AG04450 (cell line): ENCODE measurements around the gene AP1M2. TPM values are rescaled to one million over a fixed set of nuclear protein-coding genes. Genes with fewer than 3 reads are reported as not detected.
"Not testable (repeated sequence)": the region's sequence is repeated elsewhere in the genome, so short reads cannot be mapped to it uniquely, and the experiment has no call there.

Experiments
- CTCF ChIA-PET: fragments of 300-600, 350-600 bp; formaldehyde crosslinking; extraction: SDS; loops from one replicate; lab custom pipeline; 2022; ENCODE audit warnings: antibody characterized with exemption, inconsistent platforms; lab: Charles Lee
- POLR2A ChIA-PET: fragments of 350-600 bp; formaldehyde crosslinking; extraction: SDS; loops from one replicate; lab custom pipeline; 2021; ENCODE audit warnings: antibody characterized with exemption, inconsistent platforms; lab: Yijun Ruan, JAX
- DNase-seq: peaks from one replicate; pipeline ENCODE4 v3.0.0-alpha.2; 2011; ENCODE audit warnings: low read depth, low spot score
- H3K27ac ChIP-seq: one replicate; pipeline ENCODE4 v1.5.1; 2012; ENCODE audit warnings: low read depth, low read length, control low read depth
- H3K27me3 ChIP-seq: one replicate; pipeline ENCODE4 v1.6.0; 2012; ENCODE audit warnings: low read length; ENCODE audit not compliant: control insufficient read depth, insufficient read depth
- H3K4me3 ChIP-seq: 2 replicates; pipeline ENCODE4 v1.5.1; 2011; ENCODE audit warnings: mild to moderate bottlenecking, low read depth, low read length, control low read depth
- H3K9me3 ChIP-seq: 2 replicates; pipeline ENCODE4 v1.5.1; 2012; ENCODE audit warnings: low read length; ENCODE audit not compliant: control insufficient read depth, insufficient read depth
- polyA plus RNA-seq: library from polyadenylated mRNA; depleted of rRNA; stranded (reverse); fragments of >200 nt; gene quantifications from 2 replicates; pipeline ENCODE4 v1.2.3, GENCODE V29; 2011
- TF ChIP-seq, protein P1 (sequence below): IDR thresholded peaks from 2 replicates; pipeline ENCODE4 v1.5.1; 2011; ENCODE audit warnings: low read depth, low read length, control low read depth, inconsistent platforms

The AP1M2 gene
- polyA plus RNA-seq, 1 experiment: 0.17 TPM

DNA sequence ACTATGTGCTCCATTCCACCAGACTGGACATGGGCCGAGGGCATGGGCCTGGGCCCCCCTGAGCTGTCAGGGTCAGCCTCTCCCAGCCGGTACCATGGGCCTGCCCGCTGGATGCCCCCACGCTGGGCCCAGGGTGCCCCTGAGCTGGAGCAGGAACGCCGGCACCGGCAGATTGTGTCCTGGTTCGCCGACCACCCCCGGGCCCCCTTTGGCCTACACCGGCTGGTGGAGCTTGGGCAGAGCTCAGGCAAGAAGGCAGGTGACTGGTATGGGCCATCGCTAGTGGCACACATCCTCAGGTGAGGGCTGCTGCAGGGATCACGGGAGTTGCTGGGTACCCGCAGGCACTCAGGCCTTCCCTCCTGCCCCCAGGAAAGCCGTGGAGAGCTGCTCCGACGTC, 40.3 kb downstream of the AP1M2 start:
- CTCF ChIA-PET: interaction anchor here (0.7 kb wide), 1 partner anchor 121 kb away, joined by 3 read pairs; no protein-coding TSS in a partner anchor
- POLR2A ChIA-PET: no interaction called here
- TF ChIP-seq, protein P1, sequence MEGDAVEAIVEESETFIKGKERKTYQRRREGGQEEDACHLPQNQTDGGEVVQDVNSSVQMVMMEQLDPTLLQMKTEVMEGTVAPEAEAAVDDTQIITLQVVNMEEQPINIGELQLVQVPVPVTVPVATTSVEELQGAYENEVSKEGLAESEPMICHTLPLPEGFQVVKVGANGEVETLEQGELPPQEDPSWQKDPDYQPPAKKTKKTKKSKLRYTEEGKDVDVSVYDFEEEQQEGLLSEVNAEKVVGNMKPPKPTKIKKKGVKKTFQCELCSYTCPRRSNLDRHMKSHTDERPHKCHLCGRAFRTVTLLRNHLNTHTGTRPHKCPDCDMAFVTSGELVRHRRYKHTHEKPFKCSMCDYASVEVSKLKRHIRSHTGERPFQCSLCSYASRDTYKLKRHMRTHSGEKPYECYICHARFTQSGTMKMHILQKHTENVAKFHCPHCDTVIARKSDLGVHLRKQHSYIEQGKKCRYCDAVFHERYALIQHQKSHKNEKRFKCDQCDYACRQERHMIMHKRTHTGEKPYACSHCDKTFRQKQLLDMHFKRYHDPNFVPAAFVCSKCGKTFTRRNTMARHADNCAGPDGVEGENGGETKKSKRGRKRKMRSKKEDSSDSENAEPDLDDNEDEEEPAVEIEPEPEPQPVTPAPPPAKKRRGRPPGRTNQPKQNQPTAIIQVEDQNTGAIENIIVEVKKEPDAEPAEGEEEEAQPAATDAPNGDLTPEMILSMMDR: no peak
- no peaks in the 10 kb centered on the region; the same call in 1 of the 2 replicates for H3K9me3 ChIP-seq
- H3K27me3 ChIP-seq: no peaks in the 10 kb centered on the region
- no peak overlapping the region for H3K4me3 ChIP-seq
- DNase-seq: no peak
- no peak overlapping the region for H3K27ac ChIP-seq

DNA sequence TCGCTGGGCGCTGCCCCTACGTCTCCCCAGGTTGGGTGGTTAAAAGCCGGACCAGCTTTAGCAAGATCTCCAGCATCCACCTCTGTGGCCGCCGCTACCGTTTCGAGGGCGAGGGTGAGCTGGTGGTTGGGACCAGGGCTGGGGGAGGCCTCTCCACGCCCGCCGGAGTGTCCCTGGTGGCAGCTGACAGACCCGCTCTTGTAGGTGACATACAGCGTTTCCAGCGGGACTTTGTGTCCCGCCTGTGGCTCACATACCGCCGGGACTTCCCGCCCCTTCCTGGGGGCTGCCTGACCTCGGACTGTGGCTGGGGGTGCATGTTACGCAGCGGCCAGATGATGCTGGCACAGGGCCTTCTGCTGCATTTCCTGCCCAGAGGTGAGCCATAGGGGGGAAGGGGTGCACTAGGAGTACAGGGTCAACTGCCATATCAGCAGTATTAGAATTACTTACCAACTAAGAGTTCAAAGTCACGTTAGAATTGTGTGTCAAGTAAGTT, 42.3 kb downstream of the AP1M2 start:
- H3K9me3 ChIP-seq: no peaks in the 10 kb centered on the region; the same call in 1 of the 2 replicates
- H3K4me3 ChIP-seq: peak overlapping the region; percentile 80
- no peak overlapping the region for H3K27ac ChIP-seq
- DNase-seq: no peak
- H3K27me3 ChIP-seq: no peaks in the 10 kb centered on the region
- TF ChIP-seq, protein P1: no peak
- ChIA-PET POLR2A (no interaction called here), CTCF (interaction anchor here (0.5 kb wide), 1 partner anchor 63 kb away, joined by 3 read pairs; no protein-coding TSS in a partner anchor)

DNA sequence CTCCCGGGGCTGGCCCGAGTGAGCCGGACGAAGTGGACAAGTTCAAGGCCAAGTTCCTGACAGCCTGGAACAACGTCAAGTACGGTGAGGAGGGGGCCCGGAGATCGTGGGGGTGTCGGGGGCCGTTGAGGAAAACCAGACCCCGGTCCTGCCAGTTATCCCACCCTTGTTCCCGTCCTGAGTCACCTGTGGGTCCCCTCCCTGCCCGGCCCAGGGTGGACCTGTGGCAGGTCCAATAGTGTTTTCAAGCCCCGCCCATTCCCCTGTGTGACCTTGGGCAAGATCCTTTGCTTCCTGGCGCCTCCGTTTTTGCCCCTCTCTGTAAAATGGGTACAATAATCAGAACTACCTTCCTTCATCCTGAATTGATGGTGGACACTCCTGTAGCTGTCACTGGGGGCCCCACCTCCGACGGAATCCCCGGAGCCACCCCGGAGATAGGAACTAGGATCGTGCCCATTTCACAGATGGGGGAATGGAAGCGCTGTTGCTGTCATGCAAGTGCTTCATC, 42.8 kb downstream of the AP1M2 start:
- no peak overlapping the region for H3K27ac ChIP-seq
- H3K9me3 ChIP-seq: no peaks in the 10 kb centered on the region; the same call in 1 of the 2 replicates
- H3K27me3 ChIP-seq: no peaks in the 10 kb centered on the region
- POLR2A ChIA-PET: no interaction called here
- TF ChIP-seq, protein P1: no peak
- H3K4me3 ChIP-seq: peak overlapping the region; percentile 80
- CTCF ChIA-PET: no interaction called here
- no peak for DNase-seq

DNA sequence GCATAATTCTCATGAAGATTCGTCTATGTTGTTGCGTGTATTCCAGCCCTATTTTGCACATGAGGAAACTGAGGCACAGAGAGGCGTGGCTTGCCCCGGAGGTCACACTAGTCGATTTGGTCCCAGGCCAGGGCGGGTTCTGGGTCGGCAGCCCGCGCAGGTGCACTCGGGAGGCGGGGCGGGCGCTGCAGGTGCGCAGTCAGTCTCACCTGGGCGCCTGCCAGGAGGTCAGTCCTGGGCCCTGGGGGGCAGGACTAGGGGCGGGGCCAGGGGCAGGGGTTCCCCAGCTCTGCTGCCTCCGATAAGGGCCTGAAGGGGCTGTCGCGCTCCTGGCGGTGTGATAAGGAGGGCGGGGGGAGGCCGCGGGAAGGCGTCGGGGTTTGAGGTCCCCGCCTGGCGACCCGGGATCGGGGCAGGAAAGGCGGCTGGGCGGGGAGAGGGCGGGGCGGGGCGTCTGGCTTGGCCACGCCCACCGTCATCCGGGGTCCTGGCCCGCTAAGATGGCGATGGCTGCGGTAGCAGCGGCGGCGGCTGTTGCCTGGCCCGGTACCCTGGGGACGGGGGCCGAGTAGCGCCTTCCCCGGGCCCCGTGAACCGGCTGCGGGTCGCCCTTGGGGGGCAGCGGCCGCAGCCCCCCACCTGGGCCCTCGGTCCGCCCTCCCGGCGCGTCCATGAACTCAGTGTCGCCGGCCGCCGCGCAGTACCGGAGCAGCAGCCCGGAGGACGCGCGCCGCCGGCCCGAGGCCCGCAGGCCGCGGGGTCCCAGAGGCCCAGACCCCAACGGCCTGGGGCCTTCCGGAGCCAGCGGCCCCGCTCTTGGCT, 43.5 kb downstream of the AP1M2 start, which contains the start of gene ATG4D:
TSS of gene ATG4D (plus strand) at position 485 of the 822 bp plus-strand sequence. CDS start at position 672, 187 bp downstream.
- TF ChIP-seq, protein P1: no peak
- POLR2A ChIA-PET: no interaction called here
- Histone ChIP-seq H3K27ac (no peak within 1 kb of the TSS), H3K9me3 (no peaks in the 10 kb centered on the region; the same call in 1 of the 2 replicates), H3K27me3 (no peaks in the 10 kb centered on the region), H3K4me3 (peak within 1 kb of the TSS; percentile 80)
- CTCF ChIA-PET: interaction anchor here (0.5 to 1.1 kb wide), 2 partner anchors 38 to 101 kb away, joined by 3 read pairs; no protein-coding TSS in a partner anchor
- DNase-seq: no peak

DNA sequence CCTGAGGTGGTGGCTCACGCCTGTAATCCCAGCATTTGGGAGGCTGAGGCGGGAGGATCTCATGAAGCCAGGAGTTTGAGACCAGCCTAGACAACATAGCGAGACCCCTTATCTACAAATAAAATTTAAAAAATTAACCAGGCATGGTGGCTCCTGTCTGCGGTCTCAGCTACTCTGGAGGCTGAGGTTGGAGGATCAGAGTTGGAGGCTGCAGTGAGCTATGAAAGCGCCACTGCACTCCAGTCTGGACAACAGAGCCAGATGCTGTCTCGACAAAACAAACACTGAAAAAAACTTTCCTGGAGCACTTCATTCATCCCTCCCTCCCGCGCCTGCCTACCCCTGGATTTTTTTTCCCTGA, 44.1 kb downstream of the AP1M2 start:
- H3K9me3 ChIP-seq: no peaks in the 10 kb centered on the region; the same call in 1 of the 2 replicates
- DNase-seq: no peak
- H3K27ac ChIP-seq: no peak overlapping the region
- ChIA-PET CTCF (interaction anchor here (0.5 to 1.1 kb wide), 3 partner anchors 17 to 102 kb away, joined by 3 read pairs; no protein-coding TSS in a partner anchor), POLR2A (no interaction called here)
- no peaks in the 10 kb centered on the region for H3K27me3 ChIP-seq
- TF ChIP-seq, protein P1: no peak
- H3K4me3 ChIP-seq: no peak overlapping the region; the same call in 1 of the 2 replicates

DNA sequence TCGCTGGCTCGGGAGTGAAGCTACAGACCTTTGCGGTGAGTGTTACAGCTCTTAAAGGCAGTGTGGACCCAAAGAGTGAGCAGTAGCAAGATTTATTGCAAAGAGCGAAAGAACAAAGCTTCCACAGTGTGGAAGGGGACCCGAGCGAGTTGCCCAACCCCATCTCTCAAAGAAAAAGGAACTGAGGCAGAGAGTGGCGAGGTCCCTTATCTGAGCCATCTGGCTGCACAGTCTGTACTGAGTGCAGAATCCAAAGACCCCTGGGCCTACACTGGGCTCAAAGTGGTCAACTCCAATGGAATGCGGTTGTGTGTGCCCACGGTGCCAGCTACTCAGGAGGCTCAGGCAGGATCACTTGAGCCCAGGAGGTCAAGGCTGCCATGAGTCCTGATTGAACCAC, 48.1 kb downstream of the AP1M2 start:
- H3K4me3 ChIP-seq, H3K27ac ChIP-seq, DNase-seq, CTCF ChIA-PET, H3K9me3 ChIP-seq, POLR2A ChIA-PET, H3K27me3 ChIP-seq: not testable (repeated sequence)
